HepG2 (cell line): ENCODE measurements around the gene COPS6. TPM values are rescaled to one million over a fixed set of nuclear protein-coding genes. Genes with fewer than 3 reads are reported as not detected.

Experiments
- ATAC-seq: fragments of 200-7000 bp; cut with Tn5 transposase; 3 replicates; pipeline ENCODE4 v1.9.1; 2020; ENCODE audit warnings: mild to moderate bottlenecking, moderate library complexity
- BruUV-seq: library from RNA; stranded (reverse); fragments of 400-500 nt; replicated peaks from 2 replicates; lab custom pipeline; 2021; lab: Mats Ljungman, UMichigan
- CTCF ChIA-PET: fragments of 300-600 bp; formaldehyde crosslinking; extraction: SDS; loops from one replicate; lab custom pipeline; 2021; ENCODE audit warnings: low total read pairs, inconsistent platforms, low intra/inter-chr PET ratio; lab: Yijun Ruan, JAX
- POLR2A ChIA-PET: fragments of 350-600 bp; sonication (Branson Sonifier 250); formaldehyde crosslinking; loops from one replicate; lab custom pipeline; 2020; ENCODE audit warnings: antibody characterized with exemption, inconsistent platforms; lab: Yijun Ruan, JAX
- DNase-seq: peaks from one replicate; pipeline ENCODE4 v3.0.0-alpha.2; 2015; ENCODE audit warnings: low spot score
- FAIRE-seq: peaks from 3 replicates; lab custom pipeline; 2011; peaks lifted over from hg19 to GRCh38; lab: Jason Lieb, UNC
- H2AFZ ChIP-seq: one replicate; pipeline ENCODE4 v1.6.1; 2011; ENCODE audit warnings: low read length, inconsistent platforms
- H3K27ac ChIP-seq: fragments of 300-600 bp; 3 replicates; pipeline ENCODE4 v1.8.0; 2011; ENCODE audit warnings: mixed run types, mild to moderate bottlenecking, mixed read lengths, low read length, inconsistent platforms; ENCODE audit not compliant: insufficient read depth; ENCODE audit errors: extremely low read length
- H3K27me3 ChIP-seq, 2 experiments: fragments of 200-600 bp in 1 of 2; 2 replicates in 1 of 2; 3 replicates in 1 of 2; pipeline versions ENCODE4 v1.6.0 to v1.8.0; 2011; ENCODE audit warnings: low read length in 2 of 2, mild to moderate bottlenecking in 2 of 2, moderate library complexity in 2 of 2, inconsistent platforms in 1 of 2; ENCODE audit not compliant: insufficient read depth in 2 of 2, control insufficient read depth in 1 of 2
- H3K36me3 ChIP-seq, 2 experiments: fragments of 200-600 bp in 1 of 2; replicated peaks in 1 of 2; 2 replicates in 1 of 2; 3 replicates in 1 of 2; pipeline versions ENCODE4 v1.5.1 to v1.8.0; 2011; ENCODE audit warnings: low read length in 2 of 2, inconsistent platforms in 1 of 2; ENCODE audit not compliant: insufficient read depth in 2 of 2, control insufficient read depth in 1 of 2
- H3K4me1 ChIP-seq: 2 replicates; pipeline ENCODE4 v1.5.1; 2012; ENCODE audit warnings: low read length, inconsistent platforms; ENCODE audit not compliant: insufficient read depth
- H3K4me2 ChIP-seq: 2 replicates; pipeline ENCODE4 v1.6.0; 2011; ENCODE audit warnings: low read depth, low read length, inconsistent platforms
- H3K4me3 ChIP-seq, 3 experiments: fragments of 200-600 bp in 1 of 3; sonication (generic), shearing (Covaris generic) in 1 of 3; replicated peaks in 1 of 3; 2 replicates each; pipeline ENCODE4 v1.5.1; 2011 to 2016; ENCODE audit warnings: low read length in 3 of 3, inconsistent platforms in 2 of 3, low read depth in 2 of 3, mild to moderate bottlenecking in 2 of 3, control low read depth in 1 of 3, mixed read lengths in 1 of 3; ENCODE audit not compliant: insufficient read depth in 1 of 3
- H3K79me2 ChIP-seq: one replicate; pipeline ENCODE4 v1.6.1; 2011; ENCODE audit warnings: low read length, inconsistent platforms; ENCODE audit not compliant: insufficient read depth
- H3K9ac ChIP-seq: 2 replicates; pipeline ENCODE4 v1.6.0; 2011; ENCODE audit warnings: mild to moderate bottlenecking, low read depth, low read length, inconsistent platforms; ENCODE audit not compliant: insufficient read depth
- H3K9me3 ChIP-seq: 2 replicates; pipeline ENCODE4 v1.5.1; 2012; ENCODE audit warnings: mild to moderate bottlenecking, low read length
- H4K20me1 ChIP-seq: 2 replicates; pipeline ENCODE4 v1.6.0; 2011; ENCODE audit warnings: inconsistent platforms, mild to moderate bottlenecking, low read length, moderate library complexity; ENCODE audit not compliant: insufficient read depth
- AHR ChIP-seq: IDR thresholded peaks from 2 replicates; pipeline ENCODE4 v1.6.1; 2018; ENCODE audit warnings: missing genetic modification reagents, missing compliant biosample characterization
- ARID4A ChIP-seq: sonication (generic); formaldehyde crosslinking; IDR thresholded peaks from 2 replicates; pipeline ENCODE4 v1.5.0; 2020; ENCODE audit warnings: mild to moderate bottlenecking, missing genetic modification reagents, borderline replicate concordance
- BCLAF1 ChIP-seq: fragments of 450-650 bp; IDR thresholded peaks from 2 replicates; pipeline ENCODE4 v1.6.1; 2017; ENCODE audit warnings: mild to moderate bottlenecking
- DMAP1 ChIP-seq: IDR thresholded peaks from 2 replicates; pipeline ENCODE4 v1.6.1; 2016
- MAF1 ChIP-seq: sonication (generic); formaldehyde crosslinking; IDR thresholded peaks from 2 replicates; pipeline ENCODE4 v1.5.0; 2020; ENCODE audit warnings: missing genetic modification reagents, borderline replicate concordance
- MATR3 ChIP-seq: sonication (generic); formaldehyde crosslinking; IDR thresholded peaks from 2 replicates; pipeline ENCODE4 v1.4.0; 2020; ENCODE audit warnings: missing genetic modification reagents
- MTF2 ChIP-seq: sonication (generic); formaldehyde crosslinking; IDR thresholded peaks from 2 replicates; pipeline ENCODE4 v1.5.0; 2020; ENCODE audit warnings: missing genetic modification reagents, borderline replicate concordance
- PCBP2 ChIP-seq: fragments of 200-400 bp; formaldehyde crosslinking; optimal IDR thresholded peaks from 2 replicates; pipeline ENCODE3; 2018; ENCODE audit warnings: low read length, low read depth; ENCODE audit not compliant: poor library complexity, severe bottlenecking
- SNRNP70 ChIP-seq: fragments of 200-400 bp; formaldehyde crosslinking; IDR thresholded peaks from 2 replicates; pipeline ENCODE4 v1.6.1; 2017; ENCODE audit warnings: mild to moderate bottlenecking, low read depth, low read length, moderate library complexity
- SOX6 ChIP-seq, 2 experiments: fragments of 450-650 bp in 1 of 2; sonication (generic) in 1 of 2; formaldehyde crosslinking in 1 of 2; IDR thresholded peaks; 2 replicates each; pipeline versions ENCODE4 v1.4.0 to v1.6.1; 2017 to 2020; ENCODE audit warnings: antibody characterized with exemption in 1 of 2, mild to moderate bottlenecking in 1 of 2, missing genetic modification reagents in 1 of 2
- TRIM22 ChIP-seq: fragments of 450-650 bp; IDR thresholded peaks from 2 replicates; pipeline ENCODE4 v1.6.1; 2017
- WIZ ChIP-seq: sonication (generic); formaldehyde crosslinking; IDR thresholded peaks from 2 replicates; pipeline ENCODE4 v1.5.1; 2020; ENCODE audit warnings: mild to moderate bottlenecking, missing genetic modification reagents
- ZNF468 ChIP-seq: sonication (generic); formaldehyde crosslinking; IDR thresholded peaks from 2 replicates; pipeline ENCODE4 v1.8.0; 2022; ENCODE audit warnings: mild to moderate bottlenecking, moderate library complexity, missing genetic modification reagents
- ZNF629 ChIP-seq: sonication (generic); formaldehyde crosslinking; conservative IDR thresholded peaks from 2 replicates; pipeline ENCODE4 v1.5.0; 2020; ENCODE audit warnings: missing genetic modification reagents
- WGBS: methylation state at CpG from one replicate; pipeline ENCODE4 v1.1.6; 2017; ENCODE audit warnings: low lambda C conversion rate; 5-methylcytosine and 5-hydroxymethylcytosine counted together
- in situ Hi-C: cut with HindIII; loops from 2 replicates; pipeline ENCODE4 v1.10.0; 2017; ENCODE audit warnings: low pct_unique_long_range_greater_than_20kb; ENCODE audit not compliant: extremely low pct_ligation_motif_present
- intact Hi-C: fragments of 100-400 bp; cut with micrococcal nuclease; formaldehyde crosslinking; loops from one replicate; pipeline ENCODE4 v1.10.0; 2022; ENCODE audit not compliant: unreplicated experiment
- polyA plus RNA-seq, 8 experiments: library from polyadenylated mRNA; depleted of rRNA in 3 of 8; stranded (reverse) in 7 of 8; unstranded in 1 of 8; fragments of >200 nt; fragmentation: Illumina TruSeq in 4 of 8; extraction: Trizol in 4 of 8; gene quantifications; 2 replicates each; pipeline versions ENCODE4 v1.2.1 to v1.2.3, GENCODE V29; 2011 to 2016; ENCODE audit warnings: low read depth in 4 of 8, missing spikeins in 1 of 8, mixed read lengths in 1 of 8; ENCODE audit not compliant: insufficient read depth in 1 of 8
- total RNA-seq, 5 experiments: library from RNA; depleted of rRNA; stranded (reverse); fragments of >200 nt; fragmentation: Illumina TruSeq; extraction: Trizol; gene quantifications; 2 replicates each; pipeline ENCODE4 v1.2.3, GENCODE V29; 2016; ENCODE audit warnings: low read depth in 1 of 5

COPS6 gene
- total and polyA plus RNA-seq, 2 of the 13 experiments (the other 11 are each of a cell fraction or from before 2014, with no cell fraction given) = 33.4 to 117 TPM

- TF ChIP-seq SNRNP70 (no peak), AHR (CRISPR knock-in tag) (no peak), MTF2 (CRISPR knock-in tag) (no peak), BCLAF1 (no peak), ZNF629 (0 out of 2 replicates have a peak, but pooled peaks have one; percentile 11)
These were observed 44.0 kb downstream of the COPS6 start (continued) for GRCh38 chr7:100132697-100133151.

- H3K36me3 ChIP-seq = no peaks in the 10 kb centered on the region
- POLR2A ChIA-PET = interaction anchor here (1.8 kb wide), 1 partner anchor 11 kb away, joined by 6 read pairs; the partner anchor contains the start of gene LAMTOR4
- H3K4me2 ChIP-seq = no peak overlapping the region
- intact Hi-C loops (no loop called here), in situ Hi-C loops (no loop called here)
- no peaks in the 10 kb centered on the region for H3K79me2 ChIP-seq
- FAIRE-seq (no peak), DNase-seq (no peak), ATAC-seq (no peak)
- no peaks in the 10 kb centered on the region for H4K20me1 ChIP-seq
- H2AFZ ChIP-seq = no peak overlapping the region
- H3K9ac ChIP-seq = no peak overlapping the region
- 57% methylated on average over 13 of the region's 13 CpGs for WGBS
- no peaks in the 10 kb centered on the region for H3K9me3 ChIP-seq
- H3K4me3 ChIP-seq = no peak overlapping the region
- CTCF ChIA-PET = no interaction called here
- H3K27me3 ChIP-seq = no peaks in the 10 kb centered on the region
- BruUV-seq = no TSS peak
- H3K27ac ChIP-seq = no peak overlapping the region
- peaks cover 13% of the 10 kb centered on the region for H3K4me1 ChIP-seq
- TF ChIP-seq MAF1 (CRISPR knock-in tag) (no peak), SOX6 (IDR thresholded peaks at IDR 0.05) (no peak), SOX6 (CRISPR knock-in tag; IDR thresholded peaks at IDR 0.05) (no peak), PCBP2 (no peak), ZNF468 (CRISPR knock-in tag) (no peak), TRIM22 (no peak), ARID4A (CRISPR knock-in tag) (no peak), DMAP1 (CRISPR knock-in tag) (no peak), WIZ (CRISPR knock-in tag) (no peak), MATR3 (no peak)
These were observed 49.3 kb downstream of the COPS6 start for GRCh38 chr7:100137851-100138760.
